GM12874 (cell line): Measurements from ENCODE around the gene SAMM50.

Experiments
- TF ChIP-seq, protein P1 (sequence below): IDR thresholded peaks from 2 replicates; pipeline ENCODE4 v1.5.1; 2011; ENCODE audit warnings: low read depth, mild to moderate bottlenecking, control low read depth, low read length, moderate library complexity; ENCODE audit not compliant: insufficient read depth

SAMM50 gene

DNA sequence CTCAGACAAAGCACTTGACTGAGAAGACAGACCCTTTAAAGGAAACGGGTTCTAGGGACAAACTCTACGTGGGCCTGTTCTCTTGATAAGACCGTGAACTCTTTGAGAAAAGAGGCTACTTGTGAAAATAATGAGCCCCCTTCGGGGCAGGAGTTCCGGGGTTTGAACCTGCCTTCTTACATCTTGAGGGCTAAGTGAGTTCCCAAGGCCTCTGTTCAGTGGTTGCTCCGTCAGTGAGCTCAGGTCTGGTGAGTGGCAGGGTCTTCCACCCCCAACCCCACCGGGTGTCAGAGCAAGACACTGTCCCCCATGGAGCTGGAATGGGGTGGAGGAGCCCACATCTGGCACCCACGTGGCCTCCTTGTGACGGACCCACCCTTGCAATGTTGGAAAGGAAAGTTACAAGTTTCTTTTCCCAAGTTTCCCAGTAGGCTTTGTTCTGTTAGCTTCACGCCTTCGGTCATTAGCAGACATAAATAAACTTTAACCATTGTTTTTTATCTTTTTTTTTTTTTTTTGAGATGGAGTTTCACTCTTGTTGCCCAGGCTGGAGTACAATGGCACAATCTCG lies 6.3 kb upstream of the SAMM50 start:
- TF ChIP-seq, protein P1, sequence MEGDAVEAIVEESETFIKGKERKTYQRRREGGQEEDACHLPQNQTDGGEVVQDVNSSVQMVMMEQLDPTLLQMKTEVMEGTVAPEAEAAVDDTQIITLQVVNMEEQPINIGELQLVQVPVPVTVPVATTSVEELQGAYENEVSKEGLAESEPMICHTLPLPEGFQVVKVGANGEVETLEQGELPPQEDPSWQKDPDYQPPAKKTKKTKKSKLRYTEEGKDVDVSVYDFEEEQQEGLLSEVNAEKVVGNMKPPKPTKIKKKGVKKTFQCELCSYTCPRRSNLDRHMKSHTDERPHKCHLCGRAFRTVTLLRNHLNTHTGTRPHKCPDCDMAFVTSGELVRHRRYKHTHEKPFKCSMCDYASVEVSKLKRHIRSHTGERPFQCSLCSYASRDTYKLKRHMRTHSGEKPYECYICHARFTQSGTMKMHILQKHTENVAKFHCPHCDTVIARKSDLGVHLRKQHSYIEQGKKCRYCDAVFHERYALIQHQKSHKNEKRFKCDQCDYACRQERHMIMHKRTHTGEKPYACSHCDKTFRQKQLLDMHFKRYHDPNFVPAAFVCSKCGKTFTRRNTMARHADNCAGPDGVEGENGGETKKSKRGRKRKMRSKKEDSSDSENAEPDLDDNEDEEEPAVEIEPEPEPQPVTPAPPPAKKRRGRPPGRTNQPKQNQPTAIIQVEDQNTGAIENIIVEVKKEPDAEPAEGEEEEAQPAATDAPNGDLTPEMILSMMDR = no peak

DNA sequence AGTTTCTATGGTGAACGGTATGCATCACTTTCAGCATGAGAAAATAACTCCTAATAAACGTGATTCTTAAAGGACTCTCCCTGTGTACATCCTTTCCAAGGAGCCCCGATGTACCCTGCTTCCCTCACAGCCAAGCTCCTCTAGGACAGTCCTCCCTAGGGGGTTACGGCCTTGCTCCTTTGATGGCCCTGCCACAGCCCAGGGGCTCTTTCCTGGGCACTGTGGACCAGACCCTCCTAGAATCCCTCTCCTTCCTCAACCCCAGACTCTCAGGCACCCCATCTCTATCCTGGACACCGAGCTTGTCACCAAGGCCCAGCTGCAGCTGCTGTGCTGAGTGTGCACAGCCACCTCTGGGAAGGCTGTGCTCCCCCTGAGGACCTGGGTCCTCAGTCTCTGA lies 3.9 kb upstream of the SAMM50 start:
- TF ChIP-seq, protein P1 = no peak

DNA sequence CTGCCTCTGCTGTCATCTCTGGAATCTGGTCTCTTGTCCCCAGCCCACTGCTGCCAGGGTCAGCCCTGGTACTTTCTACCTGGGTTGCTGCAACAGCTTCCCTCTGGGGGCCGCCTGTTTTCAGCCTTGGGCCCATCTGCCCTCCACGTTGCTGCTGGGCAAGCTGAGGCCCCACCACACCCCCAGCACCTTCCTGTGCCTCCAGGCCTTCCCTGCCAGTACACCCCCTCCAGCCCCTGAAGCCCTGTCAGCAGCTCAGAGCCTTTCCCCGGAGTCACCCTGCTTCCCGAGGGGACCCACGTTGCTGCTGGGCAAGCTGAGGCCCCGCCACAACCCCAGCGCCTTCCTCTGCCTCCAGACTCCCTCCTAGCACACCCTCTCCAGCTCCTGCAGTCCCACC lies 3.3 kb upstream of the SAMM50 start:
- TF ChIP-seq, protein P1 = no peak

DNA sequence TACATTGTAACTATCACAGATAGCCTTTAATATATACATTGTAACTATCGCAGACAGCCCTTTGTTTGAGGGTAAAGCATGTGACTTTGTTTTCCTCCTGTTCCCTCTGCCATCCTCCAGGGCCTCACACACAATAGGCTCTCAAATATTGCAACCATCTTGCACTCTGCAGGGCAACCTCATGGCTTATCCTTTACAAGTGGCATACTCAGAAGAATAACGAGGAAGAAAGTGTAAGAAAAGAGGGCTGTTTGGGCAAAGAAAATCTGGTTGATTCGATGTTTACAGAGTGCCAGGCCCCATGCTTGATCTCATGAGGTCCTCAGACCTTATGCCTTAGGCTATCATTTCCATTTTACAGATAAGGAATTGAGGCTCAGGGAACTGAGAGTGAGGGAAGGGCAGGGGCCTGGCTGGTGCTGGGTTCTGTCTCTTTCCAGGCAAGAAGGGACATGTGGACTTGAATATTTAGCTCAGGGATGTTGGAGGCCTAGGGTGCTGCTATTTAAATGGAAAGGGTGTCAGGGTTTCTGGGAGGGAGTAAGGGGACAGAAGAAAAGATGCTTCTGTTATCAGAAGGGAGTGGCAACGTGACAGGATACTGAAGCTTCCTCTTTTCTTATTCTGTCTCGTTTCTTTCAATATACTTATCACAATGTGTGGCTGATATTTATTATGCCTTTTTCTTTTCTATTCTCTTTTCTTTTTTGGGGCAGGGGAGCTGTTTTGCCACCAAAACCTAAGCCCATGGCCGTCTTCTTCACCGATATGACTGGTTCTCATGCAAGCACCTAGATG lies 1.1 kb upstream of the SAMM50 start:
- TF ChIP-seq, protein P1 = no peak

DNA sequence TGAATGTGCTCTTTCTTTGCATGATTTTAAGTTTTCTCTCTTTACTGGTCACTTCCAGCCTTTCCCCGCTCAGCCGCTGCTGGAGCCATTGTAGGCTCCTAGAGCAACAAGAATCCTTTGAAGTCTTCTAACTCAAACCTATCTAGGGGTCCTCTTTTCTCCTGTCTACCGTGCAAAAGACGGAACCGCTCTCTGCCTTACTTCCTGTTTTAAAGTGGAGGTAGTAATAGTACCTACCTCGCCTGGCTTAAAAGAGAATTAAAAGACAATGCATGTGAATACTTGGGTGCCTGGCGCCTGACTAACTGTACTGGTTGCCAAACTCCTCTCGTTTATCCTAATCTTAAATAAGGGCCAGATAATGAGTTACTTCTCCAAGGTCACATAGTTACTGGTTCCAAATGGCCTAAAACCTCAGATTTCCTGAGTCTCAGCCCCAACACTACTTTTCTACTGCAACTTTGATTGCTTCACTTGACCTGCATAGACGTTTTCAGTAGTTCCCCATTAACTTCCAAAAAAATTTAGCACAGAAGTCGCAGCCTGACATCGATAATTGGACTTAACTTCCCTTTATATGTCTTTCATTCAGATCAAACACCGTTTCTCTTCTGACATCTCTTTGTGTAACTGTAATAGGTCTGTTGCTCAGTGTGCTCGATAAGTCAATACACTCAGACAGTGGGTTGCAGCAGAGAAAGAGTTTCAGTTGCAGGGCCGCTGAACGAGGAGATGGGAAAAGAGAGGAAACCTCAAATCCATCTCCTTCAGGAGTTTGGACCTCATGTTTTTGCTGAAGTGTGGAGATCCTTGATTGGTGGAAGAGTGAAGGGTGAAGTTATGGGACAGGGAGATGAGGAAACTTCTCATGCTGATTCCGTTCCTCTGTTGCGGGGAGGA lies 891 bp downstream of the SAMM50 start:
- TF ChIP-seq, protein P1 = no peak

DNA sequence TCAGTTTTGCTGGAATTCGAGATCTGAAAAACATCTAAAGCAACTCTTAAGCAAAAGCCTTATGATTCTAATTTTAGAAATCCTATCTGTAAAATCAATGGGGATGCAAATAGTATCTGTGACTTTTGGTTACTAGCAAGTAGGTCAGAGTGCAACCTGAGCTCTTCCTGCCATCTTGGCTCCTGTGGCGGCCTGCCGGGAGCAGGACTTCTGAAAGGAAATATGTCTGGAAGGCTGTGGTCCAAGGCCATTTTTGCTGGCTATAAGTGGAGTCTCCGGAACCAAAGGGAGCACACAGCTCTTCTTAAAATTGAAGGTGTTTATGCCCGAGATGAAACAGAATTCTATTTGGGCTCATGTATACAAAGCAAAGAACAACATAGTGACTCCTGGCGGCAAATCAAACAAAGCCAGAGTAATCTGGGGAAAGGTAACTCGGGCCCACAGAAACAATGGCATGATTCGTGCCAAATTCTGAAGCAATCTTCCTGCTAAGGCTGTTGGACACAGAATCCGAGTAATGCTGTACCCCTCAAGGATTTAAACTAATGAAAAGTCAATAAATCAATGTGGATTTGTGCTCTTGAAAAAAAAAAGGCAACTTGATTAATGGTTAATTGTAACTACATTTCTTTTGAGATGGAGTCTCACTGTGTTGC lies 1.7 kb downstream of the SAMM50 start:
- TF ChIP-seq, protein P1 = no peak

DNA sequence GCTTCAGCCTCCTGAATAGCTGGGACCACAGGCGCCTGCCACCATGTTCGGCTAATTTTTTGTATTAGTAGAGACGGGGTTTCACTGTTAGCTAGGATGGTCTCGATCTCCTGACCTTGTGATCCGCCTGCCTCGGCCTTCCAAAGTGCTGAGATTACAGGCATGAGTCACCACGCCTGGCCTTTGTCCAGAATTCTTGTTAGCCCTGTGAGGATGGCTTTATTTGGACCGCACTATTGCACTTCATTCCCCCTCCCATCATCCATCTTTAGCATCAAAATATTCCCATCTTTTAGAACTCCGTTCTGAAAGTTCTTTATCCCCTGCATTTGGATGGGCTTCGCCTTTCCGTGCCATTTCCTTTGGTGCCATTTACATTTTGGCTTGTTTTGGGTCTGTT lies 2.6 kb downstream of the SAMM50 start:
- TF ChIP-seq, protein P1 = no peak
